Mucosa of rectum (tissue), 2 donors: ENCODE results near the gene ATG16L2.

Experiments
- H3K27ac ChIP-seq, 2 donors: one replicate each; pipeline ENCODE4 v1.7.0; 2013; ENCODE audit warnings: inconsistent platforms in 2 of 2, low read depth in 2 of 2, low read length in 2 of 2
- H3K27me3 ChIP-seq, 2 donors: one replicate each; pipeline ENCODE4 v1.7.0; 2013; ENCODE audit warnings: low read length in 2 of 2; ENCODE audit not compliant: control insufficient read depth in 2 of 2, insufficient read depth in 2 of 2
- H3K36me3 ChIP-seq, 2 donors: one replicate each; pipeline ENCODE4 v1.7.0; 2013; ENCODE audit warnings: low read length in 2 of 2; ENCODE audit not compliant: control insufficient read depth in 2 of 2, insufficient read depth in 2 of 2
- H3K4me1 ChIP-seq, 2 donors: one replicate each; pipeline ENCODE4 v1.7.0; 2013; ENCODE audit warnings: low read length in 2 of 2, mild to moderate bottlenecking in 1 of 2; ENCODE audit not compliant: control insufficient read depth in 2 of 2, insufficient read depth in 2 of 2
- H3K4me3 ChIP-seq, 2 donors: one replicate each; pipeline ENCODE4 v1.7.0; 2013; ENCODE audit warnings: low read length in 2 of 2
- H3K9ac ChIP-seq, 2 donors: one replicate each; pipeline ENCODE4 v1.7.0; 2013; ENCODE audit warnings: low read length in 2 of 2, low read depth in 1 of 2, mild to moderate bottlenecking in 1 of 2
- H3K9me3 ChIP-seq, 2 donors: one replicate each; pipeline ENCODE4 v1.7.0; 2013; ENCODE audit warnings: low read length in 2 of 2; ENCODE audit not compliant: control insufficient read depth in 2 of 2
- donor health status: healthy.
- donor health status: Normal muscosa, but diverticular disease.

ATG16L2 gene

DNA sequence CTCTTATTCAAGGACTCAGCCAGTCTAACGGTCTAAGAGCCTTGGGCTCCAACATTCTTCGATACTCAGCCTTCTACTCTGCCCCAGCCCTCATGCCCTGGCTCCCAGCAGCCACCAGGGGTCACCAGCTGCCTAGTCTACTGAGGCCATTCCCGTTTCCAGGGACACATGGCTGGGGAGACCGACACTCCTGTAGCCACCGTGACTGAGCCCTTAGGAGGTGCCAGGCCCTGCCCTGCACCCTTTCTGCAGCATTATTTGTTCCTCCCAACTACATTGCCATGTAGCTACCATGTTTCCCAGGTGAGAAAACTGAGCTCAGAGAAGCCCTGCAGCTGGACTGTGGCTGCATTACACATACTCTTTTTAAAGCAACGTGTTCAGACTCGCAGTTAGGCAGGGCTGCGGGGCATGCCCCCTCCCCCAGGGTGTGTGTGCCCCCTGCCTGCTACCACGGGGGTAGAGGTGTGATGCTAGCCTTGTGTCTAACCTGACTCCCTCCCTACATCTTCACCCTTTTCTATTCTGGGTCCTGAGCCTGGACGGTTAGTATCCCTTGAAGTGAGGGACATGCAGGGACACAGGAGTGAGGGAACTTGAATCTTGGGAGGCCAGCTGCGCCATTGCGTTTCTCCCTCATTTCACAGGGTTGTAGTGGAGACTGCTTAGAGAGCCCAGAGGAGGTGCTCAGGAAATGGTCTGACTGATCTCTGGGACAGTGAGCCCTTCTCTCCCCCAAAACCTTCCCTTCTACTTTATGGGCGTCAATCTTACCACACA, 17.5 kb downstream of the ATG16L2 start:
- Histone ChIP-seq H3K27ac (no peak overlapping the region), H3K4me1 (peaks cover 7 to 8% of the 10 kb centered on the region in 2 donors), H3K27me3 (no peaks in the 10 kb centered on the region), H3K9me3 (no peaks in the 10 kb centered on the region), H3K36me3 (peaks cover 3 to 9% of the 10 kb centered on the region in 2 donors), H3K9ac (no peak overlapping the region), H3K4me3 (no peak overlapping the region)

DNA sequence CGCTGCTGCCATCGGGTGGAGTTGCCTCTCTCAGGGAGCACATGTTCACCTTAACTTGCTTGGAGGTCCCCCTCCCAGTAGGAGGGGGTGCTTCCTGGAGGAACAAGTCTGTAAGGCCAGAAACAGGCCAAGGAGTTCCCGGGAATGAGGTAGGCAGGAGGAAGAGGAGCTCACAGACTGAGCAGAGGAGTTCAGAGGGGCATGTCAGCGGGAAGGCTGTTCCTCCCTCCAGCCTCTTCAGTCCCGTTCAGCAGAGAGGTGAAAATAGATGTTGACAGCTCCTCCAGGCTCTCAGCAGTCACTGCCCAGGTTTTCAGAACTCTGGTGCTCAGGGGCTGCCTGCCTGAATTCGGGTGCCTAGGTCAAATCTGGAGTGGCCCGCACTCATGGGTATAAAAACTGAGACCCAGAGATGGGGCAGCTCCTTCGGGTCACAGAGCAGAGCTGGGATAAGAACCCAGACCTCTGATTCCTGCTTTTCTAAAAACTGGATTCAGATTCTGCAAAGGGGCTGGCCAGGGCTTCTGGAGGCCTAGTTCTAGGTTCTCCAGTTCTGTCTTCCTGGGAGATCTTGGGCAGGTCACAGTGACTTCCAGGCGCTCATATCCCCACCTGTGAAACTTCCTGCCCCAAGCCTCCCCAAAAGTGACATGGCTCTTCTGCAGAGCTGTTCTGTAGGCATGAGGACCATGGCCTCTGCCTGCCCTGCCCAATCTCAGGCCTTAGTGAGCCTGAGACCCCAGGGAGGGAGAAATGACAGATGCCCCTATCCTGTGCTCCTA, 18.3 kb downstream of the ATG16L2 start:
- H3K27me3 ChIP-seq = no peaks in the 10 kb centered on the region
- H3K4me1 ChIP-seq = peaks cover 7 to 8% of the 10 kb centered on the region in 2 donors
- peaks cover 3 to 11% of the 10 kb centered on the region in 2 donors for H3K36me3 ChIP-seq
- no peak overlapping the region for H3K4me3 ChIP-seq
- H3K9me3 ChIP-seq = no peaks in the 10 kb centered on the region
- H3K27ac ChIP-seq = no peak overlapping the region
- no peak overlapping the region for H3K9ac ChIP-seq

DNA sequence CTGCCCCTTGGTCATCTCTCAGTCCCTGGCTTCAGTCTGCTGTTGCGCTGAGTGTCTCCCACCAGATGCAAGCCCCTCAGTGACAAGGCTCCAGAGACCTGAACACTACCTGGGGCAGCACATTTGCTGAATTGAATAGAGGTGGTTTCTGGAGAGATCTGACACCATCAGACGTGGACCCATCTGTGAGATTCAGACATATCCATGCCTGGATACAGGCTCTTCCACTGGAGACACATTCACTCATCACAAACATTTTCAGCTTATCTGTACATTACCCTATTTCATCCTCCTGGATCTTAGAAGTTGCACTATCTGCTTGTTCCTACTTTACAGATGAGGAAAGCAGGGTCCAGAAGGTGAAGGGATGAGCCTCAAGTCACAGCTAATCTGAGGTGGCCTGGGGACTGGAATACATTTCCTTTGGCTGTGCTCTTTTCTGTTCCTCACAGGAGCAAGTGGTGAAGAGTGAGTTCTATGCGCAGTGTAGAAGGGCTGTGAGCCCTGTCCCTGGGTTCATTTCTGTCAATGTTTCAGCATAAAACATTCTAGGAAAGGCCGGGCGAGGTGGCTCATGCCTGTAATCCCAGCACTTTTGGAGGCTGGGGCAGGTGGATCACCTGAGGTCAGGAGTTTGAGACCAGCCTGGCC, 19.0 kb downstream of the ATG16L2 start:
- Histone ChIP-seq H3K9me3 (no peaks in the 10 kb centered on the region), H3K4me3 (no peak overlapping the region), H3K36me3 (peaks cover 6 to 17% of the 10 kb centered on the region in 2 donors), H3K27ac (peak overlapping the region in 1 of 2 donors; percentile 13), H3K27me3 (no peaks in the 10 kb centered on the region), H3K9ac (no peak overlapping the region), H3K4me1 (peaks cover 7 to 8% of the 10 kb centered on the region in 2 donors)

DNA sequence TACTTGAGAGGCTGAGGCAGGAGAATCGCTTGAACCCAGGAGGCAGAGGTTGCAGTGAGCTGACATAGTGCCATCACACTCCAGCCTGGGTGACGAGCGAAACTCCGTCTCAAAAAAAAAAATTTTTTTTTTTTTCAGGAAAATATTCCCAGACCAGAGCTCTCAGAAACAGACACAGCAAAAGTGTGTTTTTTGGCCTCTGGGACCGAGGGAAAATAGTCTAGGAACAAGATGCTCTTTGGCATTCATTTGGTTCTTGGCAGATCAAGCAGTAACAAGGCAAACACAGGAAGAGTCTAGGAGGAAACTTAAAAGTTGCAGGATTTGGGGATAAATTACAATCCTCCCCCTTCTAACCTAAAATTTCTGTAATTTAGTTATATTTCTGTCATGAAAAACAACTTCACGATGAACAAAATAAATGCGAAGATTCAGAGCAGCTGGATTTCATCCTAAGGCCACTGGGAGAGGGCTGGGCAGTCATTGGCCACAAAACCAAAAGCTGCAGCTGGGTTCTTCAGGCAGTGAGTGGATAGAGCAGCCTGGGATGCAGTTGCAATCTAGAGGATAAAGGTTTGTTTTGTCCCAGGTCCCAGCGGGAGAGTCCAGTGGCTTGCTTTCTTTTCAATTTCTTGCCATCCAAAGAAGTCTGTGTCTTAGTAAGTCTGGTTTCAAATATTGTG, 19.7 kb downstream of the ATG16L2 start:
- Histone ChIP-seq H3K4me1 (peaks cover 7 to 8% of the 10 kb centered on the region in 2 donors), H3K9me3 (no peaks in the 10 kb centered on the region), H3K27me3 (no peaks in the 10 kb centered on the region), H3K27ac (peak overlapping the region in 1 of 2 donors; percentile 13), H3K4me3 (no peak overlapping the region), H3K36me3 (peaks cover 6 to 14% of the 10 kb centered on the region in 2 donors), H3K9ac (no peak overlapping the region)

DNA sequence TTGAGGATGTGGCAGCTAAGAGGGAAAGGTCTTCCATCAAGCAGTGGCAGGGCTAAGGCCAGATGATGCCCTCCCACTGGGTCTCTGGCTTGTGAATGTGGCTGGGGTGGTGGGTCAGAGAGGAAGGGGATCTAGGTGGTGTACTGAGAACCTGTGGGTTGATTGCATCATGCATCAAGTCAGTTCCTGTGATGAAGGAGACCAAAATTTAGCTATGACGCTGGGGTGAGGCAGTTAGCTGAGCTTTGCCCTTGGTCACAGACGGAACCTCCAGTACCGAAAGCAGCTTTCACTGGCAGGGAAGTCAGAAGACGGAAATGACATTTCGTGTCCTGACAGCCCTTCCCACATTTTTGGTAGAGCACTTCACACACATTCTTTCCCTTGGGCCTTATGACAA, 20.7 kb downstream of the ATG16L2 start:
- Histone ChIP-seq H3K4me3 (no peak overlapping the region), H3K9me3 (no peaks in the 10 kb centered on the region), H3K9ac (no peak overlapping the region), H3K27me3 (no peaks in the 10 kb centered on the region), H3K27ac (peak overlapping the region; percentile 35 to 61), H3K36me3 (peaks cover 3 to 20% of the 10 kb centered on the region in 2 donors), H3K4me1 (peaks cover 7 to 8% of the 10 kb centered on the region in 2 donors)

DNA sequence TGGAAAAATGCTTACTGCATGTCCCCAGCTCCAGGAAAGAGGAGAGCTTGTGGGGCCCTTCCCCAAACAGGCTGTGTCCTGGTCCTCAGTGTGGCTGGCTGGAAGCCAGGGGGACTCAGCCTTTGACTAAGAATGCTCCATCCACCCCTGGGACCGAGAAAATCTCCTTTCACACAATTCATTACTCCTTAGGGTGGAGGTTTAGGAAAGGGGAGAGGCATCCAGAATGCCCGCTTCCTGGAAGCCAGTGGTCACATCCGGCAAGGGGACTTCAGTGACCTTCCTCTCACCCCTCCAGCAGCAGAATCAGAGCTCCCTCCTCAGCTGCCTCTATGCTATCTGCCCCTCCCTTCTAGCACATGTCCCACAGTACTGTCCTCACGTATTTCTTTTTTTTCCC, 21.9 kb downstream of the ATG16L2 start:
- no peak overlapping the region for H3K9ac ChIP-seq
- H3K4me1 ChIP-seq = peaks cover 7 to 8% of the 10 kb centered on the region in 2 donors
- no peaks in the 10 kb centered on the region for H3K9me3 ChIP-seq
- no peak overlapping the region for H3K27ac ChIP-seq
- no peak overlapping the region for H3K4me3 ChIP-seq
- no peaks in the 10 kb centered on the region for H3K27me3 ChIP-seq
- H3K36me3 ChIP-seq = peaks cover 5 to 31% of the 10 kb centered on the region in 2 donors

DNA sequence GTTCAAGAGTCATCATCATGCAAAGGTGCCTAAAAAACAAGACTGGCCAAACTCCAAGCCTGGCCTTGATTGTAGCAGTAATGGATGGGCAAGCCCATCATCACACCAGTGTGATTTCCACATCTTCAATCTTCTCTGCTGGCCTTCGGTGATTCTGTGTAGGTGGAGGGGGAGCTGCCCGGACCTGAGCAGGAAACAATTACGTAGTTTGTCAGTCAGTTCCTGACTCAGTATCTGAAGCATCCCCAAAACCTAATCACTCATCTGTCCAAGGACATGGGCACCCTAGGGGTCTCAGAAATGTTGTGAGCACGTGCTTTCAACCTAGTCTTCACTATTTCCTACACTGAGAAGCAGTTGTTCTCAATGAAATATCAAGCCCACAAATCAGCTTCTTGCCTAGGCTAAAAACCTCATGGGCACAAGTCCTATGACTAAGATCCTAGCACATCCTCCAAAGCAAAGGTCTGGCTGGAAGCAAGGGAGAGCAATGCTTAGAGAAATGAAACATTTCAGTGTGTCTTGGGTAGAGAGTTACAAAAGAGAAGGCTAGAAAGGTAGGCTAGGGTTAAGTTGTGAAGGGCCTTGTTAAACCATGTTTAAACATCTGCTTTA, 24.6 kb downstream of the ATG16L2 start:
- Histone ChIP-seq H3K4me3 (no peak overlapping the region), H3K9me3 (no peaks in the 10 kb centered on the region), H3K36me3 (peaks cover 18 to 42% of the 10 kb centered on the region in 2 donors), H3K4me1 (peaks cover 0 to 3% of the 10 kb centered on the region in 2 donors), H3K9ac (no peak overlapping the region), H3K27ac (no peak overlapping the region), H3K27me3 (no peaks in the 10 kb centered on the region)

DNA sequence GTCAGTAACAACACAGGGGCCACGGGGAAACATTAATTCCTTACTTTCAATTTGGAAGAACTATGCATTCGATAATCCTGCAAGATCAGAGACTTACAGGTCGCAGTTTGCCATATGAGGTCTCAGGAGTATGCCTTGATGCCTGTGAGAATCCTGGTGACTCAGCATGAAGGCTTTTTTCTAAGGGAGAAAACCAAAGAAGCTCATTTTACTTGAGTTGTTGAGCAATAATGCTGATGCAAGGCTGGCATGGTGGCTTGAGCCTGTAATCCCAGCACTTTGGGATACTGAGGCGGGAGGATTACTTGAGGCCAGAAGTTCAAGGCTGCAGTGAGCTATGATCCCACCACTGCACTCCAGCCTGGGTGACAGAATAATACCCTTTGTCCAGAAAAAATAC, 26.6 kb downstream of the ATG16L2 start:
- Histone ChIP-seq H3K27ac (no peak overlapping the region), H3K4me3 (no peak overlapping the region), H3K36me3 (peaks cover 18 to 42% of the 10 kb centered on the region in 2 donors), H3K4me1 (no peaks in the 10 kb centered on the region), H3K9me3 (no peaks in the 10 kb centered on the region), H3K9ac (no peak overlapping the region), H3K27me3 (no peaks in the 10 kb centered on the region)

DNA sequence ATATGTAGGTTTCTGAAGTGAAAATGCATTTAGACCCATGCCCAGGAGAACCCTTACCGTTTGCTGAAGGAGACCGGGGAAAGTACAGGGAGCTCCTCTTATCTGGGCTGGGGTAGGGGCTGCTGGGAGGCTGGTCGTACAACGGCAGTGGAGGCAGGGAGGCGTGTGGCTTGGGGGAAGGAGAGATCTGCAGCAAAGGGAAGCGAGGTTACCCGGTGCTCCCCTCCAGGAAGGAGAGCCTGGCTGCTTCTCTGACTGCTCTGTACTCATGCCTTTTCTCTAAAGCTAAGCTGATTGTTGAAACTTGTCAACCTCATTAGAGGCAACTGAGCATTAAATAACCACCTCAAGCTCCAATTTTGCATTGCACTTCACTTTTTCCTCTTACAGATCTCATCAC, 27.2 kb downstream of the ATG16L2 start:
- no peaks in the 10 kb centered on the region for H3K4me1 ChIP-seq
- H3K36me3 ChIP-seq = peaks cover 18 to 42% of the 10 kb centered on the region in 2 donors
- H3K4me3 ChIP-seq = no peak overlapping the region
- no peaks in the 10 kb centered on the region for H3K9me3 ChIP-seq
- no peaks in the 10 kb centered on the region for H3K27me3 ChIP-seq
- no peak overlapping the region for H3K9ac ChIP-seq
- no peak overlapping the region for H3K27ac ChIP-seq
